ENCODE data around the gene OR56B1.

DNA sequence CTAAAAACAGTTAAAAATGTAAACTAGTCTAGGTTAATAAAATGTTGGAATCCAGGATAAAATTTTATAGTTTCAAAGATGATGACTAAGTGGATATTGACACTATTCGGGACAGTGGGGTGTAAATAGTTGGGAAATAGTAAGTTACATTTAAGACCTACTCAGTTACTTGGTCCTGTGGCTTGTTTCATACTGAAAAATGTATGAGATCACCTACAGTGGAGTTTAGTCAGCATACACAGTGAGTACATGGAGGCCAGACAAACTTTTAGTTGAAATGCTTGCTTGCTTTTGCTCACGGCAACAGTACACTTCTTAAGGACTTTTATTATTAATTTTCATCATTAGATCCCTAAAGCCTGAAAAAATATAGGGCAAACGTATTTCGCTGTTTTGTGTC lies 30.6 kb upstream of the OR56B1 start:
- TF ChIP-seq, protein P1, sequence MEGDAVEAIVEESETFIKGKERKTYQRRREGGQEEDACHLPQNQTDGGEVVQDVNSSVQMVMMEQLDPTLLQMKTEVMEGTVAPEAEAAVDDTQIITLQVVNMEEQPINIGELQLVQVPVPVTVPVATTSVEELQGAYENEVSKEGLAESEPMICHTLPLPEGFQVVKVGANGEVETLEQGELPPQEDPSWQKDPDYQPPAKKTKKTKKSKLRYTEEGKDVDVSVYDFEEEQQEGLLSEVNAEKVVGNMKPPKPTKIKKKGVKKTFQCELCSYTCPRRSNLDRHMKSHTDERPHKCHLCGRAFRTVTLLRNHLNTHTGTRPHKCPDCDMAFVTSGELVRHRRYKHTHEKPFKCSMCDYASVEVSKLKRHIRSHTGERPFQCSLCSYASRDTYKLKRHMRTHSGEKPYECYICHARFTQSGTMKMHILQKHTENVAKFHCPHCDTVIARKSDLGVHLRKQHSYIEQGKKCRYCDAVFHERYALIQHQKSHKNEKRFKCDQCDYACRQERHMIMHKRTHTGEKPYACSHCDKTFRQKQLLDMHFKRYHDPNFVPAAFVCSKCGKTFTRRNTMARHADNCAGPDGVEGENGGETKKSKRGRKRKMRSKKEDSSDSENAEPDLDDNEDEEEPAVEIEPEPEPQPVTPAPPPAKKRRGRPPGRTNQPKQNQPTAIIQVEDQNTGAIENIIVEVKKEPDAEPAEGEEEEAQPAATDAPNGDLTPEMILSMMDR (IDR thresholded peaks at IDR 0.05), result no peak
- no peak for TF ChIP-seq POLR2A (IDR thresholded peaks at IDR 0.05)

Measured in ovary (tissue), 3 donors.